Spleen (tissue), 11 donors: ENCODE results near the gene MGME1. TPM values are rescaled to one million over a fixed set of nuclear protein-coding genes. Genes with fewer than 3 reads are reported as not detected.
A peak's percentile ranks its signal among the peaks of the same experiment; 100 is the strongest.

Experiments used
- DNase-seq: peaks from one replicate; pipeline ENCODE4 v3.0.0-alpha.2; 2020
- H3K27ac ChIP-seq, 8 donors: fragments of 200-600 bp; sonication (generic) in 7 of 8; 1 replicate in 4 of 8; 2 replicates in 4 of 8; pipeline versions ENCODE4 v1.5.0 to v1.8.0; 2016 to 2021; ENCODE audit warnings: inconsistent platforms in 4 of 8, mild to moderate bottlenecking in 4 of 8, moderate library complexity in 1 of 8
- H3K27me3 ChIP-seq, 7 donors: fragments of 200-600 bp; sonication (generic) in 6 of 7; replicated peaks in 1 of 7; 1 replicate in 4 of 7; 2 replicates in 3 of 7; pipeline versions ENCODE4 v1.5.0 to v1.8.0; 2016 to 2021; ENCODE audit warnings: inconsistent platforms in 3 of 7, mild to moderate bottlenecking in 1 of 7
- H3K36me3 ChIP-seq, 6 donors: fragments of 200-600 bp; sonication (generic) in 5 of 6; 1 replicate in 4 of 6; 2 replicates in 2 of 6; pipeline versions ENCODE4 v1.5.0 to v1.8.0; 2016 to 2021; ENCODE audit warnings: inconsistent platforms in 2 of 6
- H3K4me1 ChIP-seq, 6 donors: fragments of 200-600 bp; sonication (generic) in 5 of 6; 1 replicate in 3 of 6; 2 replicates in 3 of 6; pipeline versions ENCODE4 v1.5.0 to v1.8.0; 2016 to 2021; ENCODE audit warnings: inconsistent platforms in 3 of 6
- H3K4me3 ChIP-seq, 8 donors: fragments of 200-600 bp; sonication (generic) in 7 of 8; 1 replicate in 4 of 8; 2 replicates in 4 of 8; pipeline versions ENCODE4 v1.5.0 to v1.8.0; 2016 to 2021; ENCODE audit warnings: inconsistent platforms in 4 of 8, mild to moderate bottlenecking in 4 of 8, moderate library complexity in 2 of 8
- H3K9me3 ChIP-seq, 8 donors: fragments of 200-600 bp; sonication (generic) in 7 of 8; 1 replicate in 4 of 8; 2 replicates in 4 of 8; pipeline versions ENCODE4 v1.5.0 to v1.8.0; 2016 to 2021; ENCODE audit warnings: inconsistent platforms in 4 of 8
- CTCF ChIP-seq, 11 experiments: fragments of 200-600 bp in 7 of 11; fragments of 450-650 bp in 4 of 11; sonication (generic) in 4 of 11; IDR thresholded peaks in 8 of 11; conservative IDR thresholded peaks in 3 of 11; 1 replicate in 7 of 11; 2 replicates in 4 of 11; pipeline versions ENCODE4 v1.4.0 to v1.8.0; 2016 to 2021; ENCODE audit warnings: antibody characterized with exemption in 11 of 11, inconsistent platforms in 4 of 11, mild to moderate bottlenecking in 1 of 11
- POLR2A ChIP-seq, 3 donors: fragments of 450-650 bp; IDR thresholded peaks; one replicate each; pipeline ENCODE4 v1.5.1; 2017; ENCODE audit warnings: antibody characterized with exemption in 3 of 3, mild to moderate bottlenecking in 1 of 3
- POLR2AphosphoS5 ChIP-seq, 3 donors: sonication (generic); formaldehyde crosslinking; IDR thresholded peaks; one replicate each; pipeline ENCODE4 v1.5.1; 2017; ENCODE audit warnings: antibody characterized with exemption in 3 of 3
- WGBS, 5 donors: extraction: QIAGEN DNeasy Blood & Tissue Kit in 3 of 5; methylation state at CpG; one replicate each; pipeline versions ENCODE4 v1.1.5 to v1.1.7; 2013 to 2018; 5-methylcytosine and 5-hydroxymethylcytosine counted together
- intact Hi-C: fragments of 100-400 bp; cut with DNase I; formaldehyde crosslinking; loops from one replicate; pipeline ENCODE4 v1.15.0; 2023; ENCODE audit warnings: low total_unique reads
- polyA plus RNA-seq, 3 donors: library from polyadenylated mRNA; stranded (reverse); fragments of 200-250 nt; gene quantifications; one replicate each; pipeline ENCODE4 v1.2.1, GENCODE V29; 2013
- total RNA-seq, 7 donors: library from RNA; depleted of rRNA in 3 of 7; stranded (reverse); fragments of >200 nt in 3 of 7; fragmentation: NEBNext Ultra II Directional in 4 of 7; extraction: Animal tissue kit (Norgen Biotek cat#: 25700) in 4 of 7; gene quantifications; one replicate each; pipeline versions ENCODE4 v1.1.0 to v1.2.1, GENCODE V29; 2016 to 2021
- donor health status: healthy with polysubstance abuse.
- donor health status: DM: no; HTN: no; CAD: no; lungs with moderate emphysema.
- donor health status: DM: no; HTN: no; CAD: no.
- donor health status: Bipolar disorder and iron deficiency.
- donor health status: healthy.
- donor health status: DM: no; HTN: no; CAD: no.
- donor health status: DM: yes; HTN: yes; CAD: no.

MGME1 gene
- total and polyA plus RNA-seq, 10 donors, result 20.9 to 33.4 (median 27.6) TPM

GRCh38 chr20:18001131-18001921 is 32.5 kb downstream of the MGME1 start:
- Histone ChIP-seq H3K27ac (no peak overlapping the region), H3K4me3 (no peak overlapping the region), H3K4me1 (peaks cover 3 to 46% (median 18%) of the 10 kb centered on the region in 6 donors), H3K36me3 (no peaks in the 10 kb centered on the region), H3K27me3 (no peaks in the 10 kb centered on the region), H3K9me3 (no peaks in the 10 kb centered on the region)
- DNase-seq, result no peak
- intact Hi-C loops, result no loop called here
- 77 to 90% (median 84%) methylated on average over 10 of the region's 10 CpGs for WGBS, 5 donors
- TF ChIP-seq CTCF (IDR thresholded peaks at IDR 0.05 in 8 of 11, conservative IDR thresholded peaks at IDR 0.05 in 3 of 11), result no peak
- no peak for TF ChIP-seq POLR2AphosphoS5 (IDR thresholded peaks at IDR 0.05)
- TF ChIP-seq POLR2A (IDR thresholded peaks at IDR 0.05), result no peak

DNA sequence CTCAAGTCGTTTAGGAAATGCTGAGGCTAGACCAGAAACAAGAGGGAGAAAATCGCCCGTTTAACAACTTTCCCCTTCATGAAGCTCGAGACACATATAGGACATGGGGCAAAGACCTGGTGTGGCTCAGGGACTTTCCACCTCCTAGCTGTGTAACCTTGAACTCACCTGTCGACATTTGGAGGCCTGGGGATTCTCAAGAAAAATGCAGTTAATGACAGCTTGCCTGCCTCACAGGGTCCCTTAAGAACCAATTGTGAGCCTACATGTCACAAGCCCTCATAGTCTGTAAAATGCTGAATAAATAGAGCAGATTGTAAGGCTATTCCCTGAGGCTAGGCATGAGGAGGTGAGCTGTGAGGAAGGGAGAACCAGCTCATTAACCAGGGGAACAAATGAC is 35.1 kb downstream of the MGME1 start:
- Histone ChIP-seq H3K36me3 (no peaks in the 10 kb centered on the region), H3K4me3 (no peak overlapping the region), H3K9me3 (no peaks in the 10 kb centered on the region), H3K27ac (peak overlapping the region in 3 of 8 donors; percentile 32 to 69 (median 51)), H3K27me3 (no peaks in the 10 kb centered on the region), H3K4me1 (peaks cover 3 to 35% (median 16%) of the 10 kb centered on the region in 6 donors)
- DNase-seq, result no peak
- intact Hi-C loops, result no loop called here
- TF ChIP-seq POLR2AphosphoS5 (IDR thresholded peaks at IDR 0.05) (no peak), POLR2A (IDR thresholded peaks at IDR 0.05) (no peak), CTCF (IDR thresholded peaks at IDR 0.05 in 8 of 11, conservative IDR thresholded peaks at IDR 0.05 in 3 of 11) (no peak)
- WGBS, 5 donors, result 43 to 55% (median 49%) methylated on average over 5 of the region's 5 CpGs

DNA sequence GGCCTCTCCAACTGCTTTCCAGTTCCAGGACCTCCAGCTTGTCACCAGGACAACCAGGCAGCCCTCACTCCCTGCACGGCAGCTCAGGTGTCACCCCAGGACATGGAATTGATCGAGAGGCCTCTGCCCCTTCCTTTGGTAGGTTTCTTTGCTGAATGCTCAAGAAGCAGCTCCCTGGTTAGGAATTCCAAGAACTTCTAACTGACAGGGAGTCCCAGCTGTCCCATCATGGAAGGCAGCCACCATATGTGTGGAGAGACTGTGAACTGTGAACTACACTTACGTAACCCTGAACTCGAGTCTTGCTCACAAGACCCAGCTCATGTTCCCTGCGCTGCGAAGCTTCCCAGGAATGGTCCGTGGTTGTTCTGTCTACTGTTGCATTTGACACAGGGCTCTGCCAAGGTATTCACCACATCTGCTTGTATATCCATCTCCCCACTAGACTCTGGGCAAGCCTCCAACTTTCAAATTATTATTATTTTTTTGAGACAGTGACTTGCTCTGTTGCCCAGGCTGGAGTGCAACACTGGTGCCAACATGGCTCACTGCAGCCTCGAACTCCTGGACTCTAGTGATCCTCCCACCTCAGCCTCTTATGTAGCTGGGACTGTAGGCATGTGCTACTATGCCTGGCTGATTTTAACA is 35.7 kb downstream of the MGME1 start:
- WGBS, 5 donors, result 72 to 86% (median 80%) methylated on average over 8 of the region's 8 CpGs
- Histone ChIP-seq H3K4me1 (peaks cover 3 to 35% (median 16%) of the 10 kb centered on the region in 6 donors), H3K4me3 (no peak overlapping the region), H3K9me3 (no peaks in the 10 kb centered on the region), H3K27me3 (no peaks in the 10 kb centered on the region), H3K36me3 (no peaks in the 10 kb centered on the region), H3K27ac (peak overlapping the region in 2 of 8 donors; percentile 51 to 69)
- DNase-seq, result peak; percentile 53
- TF ChIP-seq POLR2AphosphoS5 (IDR thresholded peaks at IDR 0.05), result no peak
- no peak for TF ChIP-seq CTCF (IDR thresholded peaks at IDR 0.05 in 8 of 11, conservative IDR thresholded peaks at IDR 0.05 in 3 of 11)
- no peak for TF ChIP-seq POLR2A (IDR thresholded peaks at IDR 0.05)
- intact Hi-C loops, result no loop called here
